HG03103 (cell line): ENCODE measurements around the gene CDKAL1.
"Not testable (repeated sequence)": the region's sequence is repeated elsewhere in the genome, so short reads cannot be mapped to it uniquely, and the experiment has no call there.

Experiments used
- ATAC-seq: cut with Tn5 transposase; IDR thresholded peaks from one replicate; pipeline ENCODE4 v1.9.1; 2021; ENCODE audit warnings: low read depth; ENCODE audit not compliant: unreplicated experiment

CDKAL1 gene

DNA sequence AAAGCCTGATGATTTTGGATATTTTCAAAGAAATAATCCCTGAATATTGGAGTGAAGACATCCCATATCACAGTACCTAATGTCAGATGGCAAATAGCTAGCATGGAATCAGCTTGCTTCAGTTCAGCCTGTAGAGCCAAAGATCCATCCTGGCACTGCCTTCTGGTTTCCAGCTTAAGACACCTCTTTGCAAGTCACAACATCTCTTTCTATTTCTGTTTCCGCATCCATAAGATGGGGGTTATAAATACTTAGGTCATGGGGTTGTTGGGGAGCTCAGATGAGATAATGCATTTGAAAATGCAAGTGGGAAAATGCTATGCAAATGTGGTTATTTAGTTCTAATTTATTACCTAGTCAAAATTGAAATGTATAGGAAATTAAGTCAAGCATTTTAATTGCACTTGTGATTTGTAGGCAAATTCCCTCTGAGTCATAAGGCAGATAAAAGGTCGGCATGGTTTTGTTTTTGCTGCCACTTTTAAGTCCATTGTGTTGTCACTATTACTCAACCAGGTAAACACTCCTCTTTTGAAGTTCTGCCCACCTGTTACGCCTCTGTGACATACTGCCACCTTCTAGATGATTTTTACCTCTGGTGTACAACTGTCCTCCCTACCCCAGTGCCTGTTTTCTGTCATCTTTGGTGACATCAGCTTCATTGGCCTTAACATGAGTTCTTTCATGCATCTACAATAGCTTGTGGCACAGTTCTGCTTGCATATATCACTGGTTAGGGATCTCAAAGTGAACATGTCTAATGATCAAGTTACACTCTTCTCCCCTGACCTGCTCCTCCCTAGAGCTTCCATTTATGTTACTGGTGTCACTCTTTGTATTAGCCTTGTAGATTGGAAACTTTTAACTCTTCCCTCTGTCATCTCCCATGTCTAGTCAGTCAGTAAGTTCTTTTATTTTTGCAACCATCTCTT, 96.6 kb downstream of the CDKAL1 start:
- ATAC-seq: no peak

DNA sequence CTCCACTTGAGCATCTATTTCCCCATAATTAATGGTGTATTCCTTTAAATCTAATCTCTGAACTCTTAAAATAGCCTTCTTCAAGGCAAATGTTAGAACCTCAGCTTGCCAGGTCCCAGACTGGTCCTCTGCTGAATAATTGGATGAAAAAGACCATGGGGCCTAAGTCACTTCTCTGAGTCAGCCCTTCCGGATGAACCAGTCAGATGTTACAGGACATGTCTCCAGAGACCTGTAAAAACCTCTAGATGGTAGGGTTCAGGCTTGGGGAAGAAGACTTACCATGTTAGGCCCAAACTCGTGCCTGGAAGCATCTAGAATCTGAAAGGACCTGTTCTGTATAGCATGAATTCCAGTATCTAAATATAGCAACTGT, 97.3 kb downstream of the CDKAL1 start:
- no peak for ATAC-seq

DNA sequence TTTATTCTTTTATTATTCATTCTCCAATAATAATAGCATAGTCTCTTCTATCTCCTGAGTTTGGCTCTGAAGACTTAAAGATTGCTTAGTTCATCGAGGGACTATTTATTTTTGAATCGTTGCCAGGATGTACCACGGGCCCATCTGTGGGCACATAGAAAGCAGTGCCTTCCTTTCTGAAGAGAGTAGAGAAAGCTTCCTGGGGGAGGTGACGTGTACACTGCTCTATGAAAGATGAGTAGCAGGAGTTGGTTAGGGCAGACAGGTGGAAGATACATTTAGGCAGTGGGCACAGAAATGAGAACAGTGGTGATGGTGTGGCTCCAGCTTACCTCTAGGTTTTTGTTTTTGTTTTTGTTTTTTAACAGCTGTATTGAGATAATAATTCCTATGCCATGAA, 98.4 kb downstream of the CDKAL1 start:
- no peak for ATAC-seq

DNA sequence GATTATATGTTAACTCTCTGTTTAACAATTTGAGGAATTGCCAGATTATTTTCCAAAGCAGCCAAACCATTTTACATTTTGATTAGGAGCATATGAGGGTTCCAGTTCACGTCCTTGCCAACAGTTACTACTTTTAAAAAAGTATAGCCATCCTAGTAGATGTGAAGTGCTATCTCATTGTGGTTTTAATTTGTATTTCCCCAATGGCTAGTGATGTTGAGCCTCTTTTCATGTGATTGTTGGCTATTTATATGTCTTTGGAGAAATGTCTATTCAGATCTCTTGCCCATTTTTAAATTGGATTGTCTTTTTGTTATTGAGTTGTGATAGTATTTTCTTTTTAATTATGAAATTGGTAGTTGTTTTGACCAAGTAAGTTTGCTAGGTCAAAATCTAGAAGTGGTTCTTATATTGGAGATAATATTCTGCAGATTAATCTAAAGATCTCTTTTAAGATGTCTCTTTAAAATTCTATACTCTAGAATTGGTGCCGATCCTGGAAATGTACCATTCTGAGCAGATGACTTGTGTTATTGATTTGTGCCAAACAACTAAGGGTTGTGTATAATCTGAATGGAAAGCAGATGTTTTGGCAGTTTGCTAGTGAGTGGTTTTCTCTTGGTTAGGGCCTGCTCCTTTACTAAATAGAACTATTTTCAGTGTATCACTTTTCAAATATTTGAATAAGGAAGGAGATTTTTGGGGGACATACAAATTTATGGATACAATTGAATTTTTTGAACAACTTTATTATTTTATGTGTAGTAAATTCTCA, 99.5 kb downstream of the CDKAL1 start:
- no peak for ATAC-seq

DNA sequence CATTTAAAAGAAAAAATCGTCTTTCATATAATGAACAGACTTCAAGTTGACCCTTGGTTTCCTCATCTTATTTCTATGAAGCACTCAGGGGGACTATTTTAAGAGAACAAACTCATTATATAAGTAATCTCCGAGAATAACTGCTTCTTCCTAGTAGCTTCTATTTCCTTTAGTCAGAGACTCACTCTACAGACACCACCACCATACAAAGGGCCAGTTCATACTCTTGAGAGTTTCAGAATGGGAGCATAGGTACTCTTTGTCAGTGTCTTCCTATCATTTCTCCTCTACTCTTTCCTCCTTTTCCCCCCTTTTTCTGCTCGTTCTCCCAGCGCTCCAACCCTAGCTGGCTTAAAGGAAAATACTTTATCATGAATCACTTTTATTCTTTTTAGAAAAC, 104.9 kb downstream of the CDKAL1 start:
- no peak for ATAC-seq

DNA sequence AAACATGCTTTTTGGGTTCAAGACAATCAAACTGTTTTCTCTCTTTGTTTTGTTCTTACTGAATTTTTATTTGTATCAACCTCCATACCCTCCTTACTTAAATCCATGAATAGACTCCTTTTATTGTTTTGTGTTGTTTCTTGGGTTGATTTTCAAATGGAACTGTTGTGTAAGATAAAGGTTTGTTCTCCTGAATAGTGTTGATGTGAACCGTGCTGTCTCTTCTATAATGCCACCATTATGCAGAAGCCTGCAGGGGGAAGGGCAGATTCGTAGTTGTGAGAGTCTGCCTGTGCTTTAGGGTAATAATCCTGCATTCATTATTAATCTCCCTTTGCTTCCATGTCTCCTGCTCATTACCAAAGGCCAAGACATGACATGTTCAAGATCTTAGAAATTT, 105.9 kb downstream of the CDKAL1 start:
- ATAC-seq: no peak

DNA sequence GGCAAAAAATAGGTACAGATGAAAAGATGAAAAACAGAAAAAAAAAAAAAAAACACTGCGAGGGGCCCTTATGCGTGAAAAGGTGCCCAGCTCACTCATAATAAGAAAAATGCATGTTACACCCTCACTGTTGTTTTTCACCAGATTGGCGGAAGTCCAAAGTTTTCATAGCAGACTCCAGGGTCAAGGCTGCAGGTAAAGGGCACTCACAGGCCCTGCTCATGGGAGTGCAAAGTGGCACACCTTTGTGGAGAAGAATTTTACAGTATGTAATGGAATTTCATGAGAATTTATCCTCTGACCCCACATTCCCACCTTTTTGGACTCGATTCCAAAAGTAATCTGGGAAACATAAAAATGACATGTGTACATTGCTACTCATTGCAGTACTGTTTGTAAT, 108.2 kb downstream of the CDKAL1 start:
- no peak for ATAC-seq

DNA sequence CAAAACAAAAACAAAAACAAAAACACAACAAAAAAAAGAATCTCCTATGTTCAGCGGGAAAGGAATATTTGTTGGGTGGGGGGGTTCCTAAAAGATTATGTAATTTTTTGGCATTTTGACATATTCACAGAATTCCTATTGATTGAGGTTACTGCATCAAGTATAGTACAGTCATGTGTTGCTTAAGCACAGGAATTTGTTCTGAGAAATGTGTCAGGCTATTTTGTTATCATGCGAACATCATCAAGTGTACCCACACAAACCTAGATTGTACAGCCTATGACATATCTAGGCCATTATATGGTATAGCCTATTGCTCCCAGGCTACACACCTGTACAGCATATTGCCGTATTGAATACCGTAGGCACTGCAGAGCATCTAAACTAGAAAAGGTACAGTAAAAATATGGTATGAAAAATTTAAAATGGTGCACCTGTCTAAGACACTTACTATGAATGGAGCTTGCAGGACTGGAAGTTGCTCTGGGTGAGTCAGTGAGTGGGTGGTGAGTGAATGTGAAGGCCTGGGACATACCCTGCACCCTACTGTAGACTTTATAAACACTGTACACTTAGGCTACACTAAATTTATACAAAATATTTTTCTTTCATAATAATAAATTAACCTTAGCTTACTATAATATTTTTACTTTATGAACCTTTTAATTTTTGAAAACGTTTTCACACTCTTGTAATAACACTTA, 110.6 kb downstream of the CDKAL1 start:
- no peak for ATAC-seq

DNA sequence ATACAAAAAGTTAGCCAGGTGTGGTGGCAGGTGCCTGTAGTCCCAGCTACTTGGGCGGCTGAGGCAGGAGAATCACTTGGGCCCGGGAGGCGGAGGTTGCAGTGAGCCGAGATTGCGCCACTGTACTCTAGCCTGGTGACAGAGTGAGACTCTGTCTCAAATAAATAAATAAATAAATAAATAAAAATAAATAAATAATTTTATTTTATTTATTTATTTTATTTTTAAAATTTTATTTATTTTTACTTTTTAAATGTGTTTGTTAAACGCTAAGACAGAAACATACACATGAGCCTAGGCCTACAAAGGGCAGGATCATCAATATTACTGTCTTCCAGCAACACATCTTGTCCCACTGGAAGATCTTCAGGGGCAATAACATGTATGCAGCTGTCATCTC, 111.3 kb downstream of the CDKAL1 start:
- ATAC-seq: not testable (repeated sequence)

DNA sequence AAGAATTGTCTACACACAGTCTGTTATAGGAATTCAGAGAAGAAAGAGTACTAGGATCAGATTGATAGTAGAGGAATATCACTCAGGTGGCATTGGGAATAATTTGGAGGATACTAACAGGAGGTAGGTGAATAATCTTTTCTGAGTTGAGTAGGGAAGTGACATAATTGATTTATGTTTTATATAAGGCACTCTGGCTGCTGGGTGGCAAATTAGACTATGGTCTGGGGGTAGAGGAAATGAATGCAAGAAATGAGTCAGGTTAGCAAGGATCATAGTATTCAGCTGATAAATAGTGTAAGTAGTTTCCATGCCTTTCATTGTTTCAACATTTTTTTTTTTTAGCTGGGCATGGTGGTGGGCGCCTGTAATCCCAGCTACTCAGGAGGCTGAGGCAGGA, 113.3 kb downstream of the CDKAL1 start:
- no peak for ATAC-seq

DNA sequence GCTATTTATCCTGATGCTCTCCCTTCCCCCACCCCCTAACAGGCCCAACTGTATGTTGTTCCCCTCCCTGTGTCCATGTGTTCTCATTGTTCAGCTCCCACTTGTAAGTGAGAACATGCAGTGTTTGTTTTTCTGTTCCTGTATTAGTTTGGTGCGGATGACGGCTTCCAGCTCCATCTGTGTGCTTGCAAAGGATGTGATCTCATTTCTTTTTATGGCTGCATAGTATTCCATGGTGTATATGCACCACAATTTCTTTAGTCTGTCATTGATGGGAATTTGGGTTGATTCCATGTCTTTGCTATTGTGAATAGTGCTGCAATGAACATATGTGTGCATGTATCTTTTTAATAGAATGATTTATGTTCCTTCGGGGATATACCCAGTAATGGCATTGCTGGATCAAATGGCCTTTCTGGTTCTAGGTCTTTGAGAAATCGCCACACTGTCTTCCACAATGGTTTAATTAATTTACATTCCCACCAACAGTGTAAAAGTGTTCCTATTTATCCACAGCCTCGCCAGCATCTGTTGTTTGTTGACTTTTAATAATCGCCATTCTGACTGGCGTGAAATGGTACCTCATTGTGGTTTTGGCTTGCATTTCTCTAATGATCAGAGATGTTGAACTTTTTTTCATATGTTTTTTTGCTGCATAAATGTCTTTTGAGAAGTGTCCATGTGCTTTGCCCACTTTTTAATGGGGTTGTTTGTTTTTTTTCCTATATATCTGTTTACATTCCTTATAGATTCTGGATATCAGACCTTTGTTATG, 115.6 kb downstream of the CDKAL1 start:
- not testable (repeated sequence) for ATAC-seq

DNA sequence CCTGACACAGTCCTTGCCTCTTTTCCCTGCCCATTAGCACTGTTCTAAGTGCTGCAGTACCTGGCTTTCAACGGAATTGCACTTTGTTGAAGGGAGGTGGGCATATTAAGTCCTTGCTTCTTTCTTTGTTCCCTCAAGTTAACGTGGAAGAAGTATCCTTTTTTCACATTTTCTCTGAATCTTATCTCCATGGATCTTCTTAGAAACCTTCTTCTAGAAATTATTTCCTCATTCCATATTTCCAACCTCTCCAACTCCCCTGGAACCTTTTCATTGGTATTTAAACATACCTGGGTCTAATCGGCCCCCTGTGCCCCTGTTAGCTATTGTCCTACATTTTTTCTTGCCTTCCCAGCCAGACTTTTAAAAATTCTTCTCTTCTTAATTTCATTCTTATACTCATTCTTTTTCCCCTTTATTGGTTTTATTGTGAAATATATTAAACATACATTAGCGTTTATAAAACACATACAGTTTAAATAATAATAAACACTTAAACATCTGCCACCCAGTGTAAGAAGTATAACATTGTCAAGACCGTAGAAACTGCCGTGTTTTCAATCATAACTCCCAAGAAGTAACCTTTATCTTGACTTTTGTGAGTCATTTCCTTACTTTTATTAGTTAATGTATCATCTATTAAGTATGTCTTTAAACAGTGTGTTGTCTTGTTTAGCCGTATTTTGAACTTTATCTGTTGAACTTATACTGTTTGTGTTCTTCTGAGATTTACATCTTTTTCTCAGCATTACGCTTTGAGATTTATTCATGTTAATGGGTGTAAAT, 118.2 kb downstream of the CDKAL1 start:
- no peak for ATAC-seq

DNA sequence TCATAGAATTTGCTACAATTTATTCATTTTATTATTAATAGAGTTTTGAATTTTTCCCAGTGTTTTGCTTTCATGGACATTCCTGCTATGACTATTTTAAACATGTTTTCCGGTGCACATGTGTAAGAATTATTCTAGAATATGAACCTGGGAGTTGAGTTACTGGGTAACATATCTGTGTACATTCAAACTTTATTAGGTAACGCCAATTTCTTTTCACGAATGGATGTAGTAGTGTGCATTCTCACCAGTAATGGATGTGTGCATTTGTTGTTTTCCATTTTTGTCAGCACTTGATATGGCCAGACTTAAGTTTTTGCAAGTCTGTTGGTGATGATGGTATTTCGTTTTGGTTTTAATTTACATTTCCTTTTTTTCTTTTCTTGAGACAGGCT, 118.8 kb downstream of the CDKAL1 start:
- ATAC-seq: no peak

DNA sequence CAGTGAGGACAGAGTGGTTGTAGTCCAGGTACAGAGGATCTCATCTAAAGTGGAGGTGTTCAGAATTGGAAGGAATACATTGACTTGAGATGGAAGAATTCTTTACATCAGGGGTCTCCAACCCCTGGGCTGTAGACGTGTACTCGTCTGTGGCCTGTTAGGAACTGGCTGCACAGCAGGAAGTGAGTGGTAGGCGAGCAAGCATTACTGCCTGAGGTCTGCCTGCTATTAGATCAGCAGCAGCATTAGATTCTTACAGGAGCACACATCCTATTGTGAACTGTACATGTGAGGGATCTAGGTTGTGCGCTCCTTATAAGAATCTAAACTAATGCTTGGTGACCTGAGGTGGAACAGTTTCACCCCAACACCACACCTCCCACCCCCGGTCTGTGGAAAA, 121.1 kb downstream of the CDKAL1 start:
- no peak for ATAC-seq

DNA sequence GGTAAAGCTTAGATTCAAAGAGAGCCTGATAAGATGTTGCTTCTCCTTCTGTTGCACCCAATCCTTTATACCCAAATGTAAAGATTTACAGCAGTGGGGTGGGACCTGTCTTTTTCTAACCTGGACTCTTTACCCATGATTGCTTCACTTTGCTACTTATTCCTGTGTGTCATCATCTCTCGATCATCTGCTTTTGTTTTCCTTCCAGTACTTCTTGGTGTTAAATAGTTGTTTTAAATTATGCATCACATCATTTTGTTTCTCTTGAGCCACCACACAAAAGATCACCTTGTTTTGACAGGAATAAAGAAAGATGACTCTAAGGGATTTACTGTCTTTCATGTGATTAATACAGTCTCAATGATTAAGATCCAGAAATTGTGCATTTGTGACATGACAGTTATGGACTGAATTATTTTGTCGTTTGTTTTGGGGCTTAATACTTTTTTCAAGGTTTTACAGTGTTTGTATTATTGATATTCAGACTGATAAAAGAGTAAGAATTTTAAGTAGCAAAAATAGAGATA, 123.1 kb downstream of the CDKAL1 start:
- ATAC-seq: no peak

DNA sequence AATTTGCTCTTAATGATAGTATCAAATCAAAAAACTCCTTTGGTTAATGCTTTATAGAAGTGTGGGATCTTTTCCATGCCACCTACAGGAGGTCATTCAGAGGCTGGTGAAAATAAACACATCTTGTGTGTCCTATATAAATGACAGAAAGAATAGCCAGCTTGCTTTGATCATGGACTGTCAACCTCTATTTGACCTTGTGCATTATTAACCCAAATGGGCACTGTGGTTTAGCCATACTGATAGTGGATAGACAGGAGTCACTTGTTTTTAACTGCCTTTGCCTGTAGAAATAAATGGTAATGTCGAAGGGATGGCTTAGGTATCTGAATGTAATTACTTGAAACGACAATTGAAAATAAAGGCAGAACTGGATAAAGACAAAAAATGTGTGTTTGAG, 123.8 kb downstream of the CDKAL1 start:
- no peak for ATAC-seq

DNA sequence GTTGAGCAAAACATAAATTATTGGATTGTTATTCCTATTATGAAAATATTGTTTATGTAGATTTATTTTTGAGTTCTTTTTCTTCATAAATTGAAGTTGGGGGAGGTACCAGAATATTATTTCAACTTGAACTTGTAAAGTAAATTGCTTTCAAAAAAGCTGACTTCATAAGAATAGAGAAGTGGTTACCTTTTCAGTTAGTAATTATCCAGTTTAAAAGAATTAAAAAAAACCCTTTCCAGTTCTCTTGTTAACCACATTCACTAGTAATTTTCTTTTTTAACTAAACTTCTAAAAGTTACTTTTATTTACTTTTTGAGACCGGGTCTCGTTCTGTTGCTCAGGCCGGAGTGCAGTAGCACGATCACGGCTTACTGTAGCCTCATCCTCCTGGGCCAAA, 124.3 kb downstream of the CDKAL1 start:
- ATAC-seq: no peak

DNA sequence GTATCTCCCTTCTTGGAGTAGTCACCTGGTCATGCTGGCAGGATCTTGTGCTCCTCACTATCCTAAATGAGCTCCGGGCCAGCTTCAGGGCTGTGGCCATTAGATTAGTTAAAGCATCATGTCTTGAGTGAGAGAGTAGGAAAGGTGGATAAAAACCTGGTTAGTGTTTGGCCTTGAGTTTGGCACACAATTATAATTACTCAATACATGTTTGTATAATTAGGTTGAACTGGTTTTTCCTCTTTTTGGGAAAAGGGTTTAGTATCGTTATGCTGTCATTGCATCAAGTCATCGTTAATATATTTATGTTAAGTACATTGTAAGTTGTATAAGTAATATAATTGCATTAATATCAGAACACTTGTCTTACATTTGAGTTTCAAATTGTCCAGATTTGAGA, 126.3 kb downstream of the CDKAL1 start:
- ATAC-seq: no peak

DNA sequence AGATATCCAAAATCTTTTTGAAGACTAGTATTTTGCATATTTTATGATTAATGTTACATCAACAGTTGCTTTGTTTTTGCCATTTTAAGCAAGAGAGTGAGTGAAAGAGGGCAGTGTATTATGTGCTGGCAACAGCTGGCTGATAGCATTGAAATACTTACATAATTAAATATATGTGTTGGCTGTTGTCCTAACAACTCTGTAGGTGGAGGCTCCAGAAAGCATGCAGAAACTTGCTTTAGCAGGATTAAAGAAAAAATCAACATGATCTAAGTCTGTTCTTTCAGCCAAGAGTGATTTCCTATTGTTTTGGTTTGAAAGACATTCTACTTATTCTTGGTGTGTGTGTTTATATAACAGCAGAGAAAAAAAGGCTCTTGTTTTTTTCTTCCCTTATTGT, 127.5 kb downstream of the CDKAL1 start:
- no peak for ATAC-seq

DNA sequence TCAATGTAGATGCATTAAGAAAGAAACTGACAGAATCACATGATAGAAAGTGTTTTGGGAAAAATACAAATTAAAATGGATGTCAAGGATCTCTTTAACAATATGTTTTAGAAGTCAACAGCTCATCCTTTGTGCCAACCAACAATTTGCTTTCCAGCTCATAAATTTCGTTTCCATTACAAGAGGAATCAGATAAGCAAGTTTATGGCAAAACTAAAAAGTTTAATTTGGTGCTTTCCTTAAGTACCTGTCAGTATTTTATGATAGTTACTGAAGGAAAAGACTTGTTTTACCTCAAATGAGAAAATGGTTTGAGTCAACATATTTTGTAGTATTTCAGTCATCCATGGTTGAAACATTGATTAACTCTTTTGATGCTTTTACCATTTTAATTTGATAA, 130.0 kb downstream of the CDKAL1 start:
- no peak for ATAC-seq
